B cell (primary cell): ENCODE measurements around the gene AKR1B15.

Experiments
- EZH2 ChIP-seq: IDR thresholded peaks from 2 replicates; pipeline ENCODE4 v1.6.1; 2012; ENCODE audit warnings: borderline replicate concordance, low read depth, mild to moderate bottlenecking, moderate library complexity, low read length; ENCODE audit not compliant: insufficient read depth, poor library complexity, severe bottlenecking
- TF ChIP-seq, protein P1 (sequence below): fragments of 200-600 bp; IDR thresholded peaks from one replicate; pipeline ENCODE4 v1.8.0; 2022; ENCODE audit warnings: antibody characterized with exemption, mild to moderate bottlenecking

DNA sequence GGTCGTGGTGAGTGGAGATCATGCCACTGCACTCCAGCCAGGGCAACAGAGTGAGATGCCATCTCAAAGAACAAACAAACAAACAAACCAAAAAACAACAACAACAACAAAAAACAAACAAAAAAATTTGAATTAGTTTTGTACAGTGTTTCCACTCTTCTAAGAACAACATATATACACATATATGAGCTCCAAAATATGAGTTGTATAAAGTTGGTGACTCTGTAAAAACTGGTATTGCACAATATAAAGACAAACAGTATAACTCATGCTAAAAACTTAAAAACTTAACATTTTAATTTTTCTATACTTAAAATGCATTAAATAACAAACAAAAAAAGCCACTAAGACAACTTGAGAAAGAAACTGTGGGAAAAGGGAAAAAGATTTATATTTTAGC is 46.0 kb downstream of the AKR1B15 start:
- TF ChIP-seq, protein P1, sequence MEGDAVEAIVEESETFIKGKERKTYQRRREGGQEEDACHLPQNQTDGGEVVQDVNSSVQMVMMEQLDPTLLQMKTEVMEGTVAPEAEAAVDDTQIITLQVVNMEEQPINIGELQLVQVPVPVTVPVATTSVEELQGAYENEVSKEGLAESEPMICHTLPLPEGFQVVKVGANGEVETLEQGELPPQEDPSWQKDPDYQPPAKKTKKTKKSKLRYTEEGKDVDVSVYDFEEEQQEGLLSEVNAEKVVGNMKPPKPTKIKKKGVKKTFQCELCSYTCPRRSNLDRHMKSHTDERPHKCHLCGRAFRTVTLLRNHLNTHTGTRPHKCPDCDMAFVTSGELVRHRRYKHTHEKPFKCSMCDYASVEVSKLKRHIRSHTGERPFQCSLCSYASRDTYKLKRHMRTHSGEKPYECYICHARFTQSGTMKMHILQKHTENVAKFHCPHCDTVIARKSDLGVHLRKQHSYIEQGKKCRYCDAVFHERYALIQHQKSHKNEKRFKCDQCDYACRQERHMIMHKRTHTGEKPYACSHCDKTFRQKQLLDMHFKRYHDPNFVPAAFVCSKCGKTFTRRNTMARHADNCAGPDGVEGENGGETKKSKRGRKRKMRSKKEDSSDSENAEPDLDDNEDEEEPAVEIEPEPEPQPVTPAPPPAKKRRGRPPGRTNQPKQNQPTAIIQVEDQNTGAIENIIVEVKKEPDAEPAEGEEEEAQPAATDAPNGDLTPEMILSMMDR, result no peak
- no peak for TF ChIP-seq EZH2
